Measurements from ENCODE around the gene ALAD. TPM values are rescaled to one million over a fixed set of nuclear protein-coding genes. Genes with fewer than 3 reads are reported as not detected.

ALAD gene
- total and polyA plus RNA-seq, 2 of the 13 experiments (the other 11 are each of a cell fraction or from before 2014, with no cell fraction given), result 21.8 to 30.1 TPM

GRCh38 chr9:113340011-113340699 lies 60.9 kb downstream of the ALAD start, which contains the start of gene WDR31 (continued):
- no peak for TF ChIP-seq STAT6 (CRISPR knock-in tag; IDR thresholded peaks at IDR 0.05; ENCODE audit: borderline replicate concordance)
- no peak; the same call in 1 of the 2 replicates for TF ChIP-seq ZNF280B (CRISPR knock-in tag; IDR thresholded peaks at IDR 0.05; ENCODE audit: borderline replicate concordance)
- peak; percentile 48; the same call in 1 of the 2 replicates for TF ChIP-seq ZNF292 (CRISPR knock-in tag; IDR thresholded peaks at IDR 0.05; ENCODE audit: borderline replicate concordance, low read depth)
- peak; percentile 95; the same call in 1 of the 2 replicates for TF ChIP-seq ZMYM4 (CRISPR knock-in tag; IDR thresholded peaks at IDR 0.05)
- peak; percentile 92 for TF ChIP-seq ZNF781 (CRISPR knock-in tag; IDR thresholded peaks at IDR 0.05; ENCODE audit: borderline replicate concordance, not compliant biosample characterization)
- TF ChIP-seq ZGPAT (CRISPR knock-in tag; IDR thresholded peaks at IDR 0.05), result peak; percentile 94
- TF ChIP-seq GZF1 (CRISPR knock-in tag; IDR thresholded peaks at IDR 0.05), result peak; percentile 90
- TF ChIP-seq ZFP36L2 (CRISPR knock-in tag; IDR thresholded peaks at IDR 0.05), result no peak
- TF ChIP-seq GRHL1 (CRISPR knock-in tag; conservative IDR thresholded peaks at IDR 0.05), result no peak
- 0 out of 2 replicates have a peak, but pooled peaks have one; percentile 59 for TF ChIP-seq TIGD3 (CRISPR knock-in tag; IDR thresholded peaks at IDR 0.05; ENCODE audit: borderline replicate concordance)
- no peak for TF ChIP-seq NFATC3 (CRISPR knock-in tag; IDR thresholded peaks at IDR 0.05)
- TF ChIP-seq SNAPC2 (CRISPR knock-in tag; IDR thresholded peaks at IDR 0.05), result 0 out of 2 replicates have a peak, but pooled peaks have one; percentile 30
- 0 out of 2 replicates have a peak, but pooled peaks have one; percentile 10 for TF ChIP-seq MNT (IDR thresholded peaks at IDR 0.05)
- peak; percentile 94 for TF ChIP-seq UBTF (CRISPR knock-in tag; IDR thresholded peaks at IDR 0.05)

Measured in HepG2 (cell line).